T-helper 2 cell treated with Interferon-gamma antibody and Interleukin-4, amounts not matched to agents 100 ng/mL and 5 ng/mL, for 36 hours (primary cell): ENCODE data around the gene HIPK2. TPM values are rescaled to one million over a fixed set of nuclear protein-coding genes. Genes with fewer than 3 reads are reported as not detected.

Experiments used
- intact Hi-C: fragments of 100-400 bp; cut with micrococcal nuclease; formaldehyde crosslinking; loops from one replicate; pipeline ENCODE4 v1.15.1; 2023
- total RNA-seq: library from RNA; stranded (reverse); gene quantifications from 2 replicates; pipeline ENCODE4 v1.2.3, GENCODE V29; 2022

HIPK2 gene
- total RNA-seq, 1 donor from 2014 or later = 19.2 TPM

GRCh38 chr7:139718141-139718540 lies 59.7 kb downstream of the HIPK2 start:
- intact Hi-C loops = loop anchor here (5.0 kb wide), 1 partner anchor 71 kb away; no protein-coding TSS in a partner anchor

- intact Hi-C loops = loop anchor here (5.0 kb wide), 1 partner anchor 69 kb away; no protein-coding TSS in a partner anchor
These were observed 61.4 kb downstream of the HIPK2 start for GRCh38 chr7:139716156-139716942.

- intact Hi-C loops = loop anchor here (5.0 kb wide), 1 partner anchor 68 kb away; no protein-coding TSS in a partner anchor
These were observed 62.5 kb downstream of the HIPK2 start for GRCh38 chr7:139715194-139715815.

- intact Hi-C loops = no loop called here
These were observed 63.5 kb downstream of the HIPK2 start for GRCh38 chr7:139714163-139714901.

- intact Hi-C loops = no loop called here
These were observed 64.2 kb downstream of the HIPK2 start for GRCh38 chr7:139713526-139714162.

GRCh38 chr7:139713061-139713460 lies 64.7 kb downstream of the HIPK2 start:
- intact Hi-C loops = no loop called here

- intact Hi-C loops = no loop called here
These were observed 65.6 kb downstream of the HIPK2 start for GRCh38 chr7:139711991-139712743.

- intact Hi-C loops = no loop called here
These were observed 67.8 kb downstream of the HIPK2 start for GRCh38 chr7:139710036-139710435.

GRCh38 chr7:139709485-139709884 lies 68.3 kb downstream of the HIPK2 start:
- intact Hi-C loops = no loop called here

GRCh38 chr7:139708541-139708940 lies 69.3 kb downstream of the HIPK2 start:
- intact Hi-C loops = no loop called here

- intact Hi-C loops = no loop called here
These were observed 71.0 kb downstream of the HIPK2 start for GRCh38 chr7:139706837-139707236.

- intact Hi-C loops = no loop called here
These were observed 73.4 kb downstream of the HIPK2 start for GRCh38 chr7:139704308-139704879.

- intact Hi-C loops = no loop called here
These were observed 74.1 kb downstream of the HIPK2 start for GRCh38 chr7:139703487-139704307.

GRCh38 chr7:139702811-139703486 lies 74.8 kb downstream of the HIPK2 start:
- intact Hi-C loops = no loop called here

- intact Hi-C loops = no loop called here
These were observed 75.5 kb downstream of the HIPK2 start for GRCh38 chr7:139702313-139702731.

- intact Hi-C loops = no loop called here
These were observed 75.9 kb downstream of the HIPK2 start for GRCh38 chr7:139701908-139702307.

GRCh38 chr7:139700505-139701235 lies 77.1 kb downstream of the HIPK2 start:
- intact Hi-C loops = no loop called here
